ENCODE data around the gene ADAM17. TPM values are rescaled to one million over a fixed set of nuclear protein-coding genes. Genes with fewer than 3 reads are reported as not detected.

The ADAM17 gene
- total RNA-seq, 1 donor from 2014 or later, result 51.7 TPM

- no peak for DNase-seq (ENCODE audit: low spot score)
Observed at GRCh38 chr2:9473308-9473984, 82.2 kb downstream of the ADAM17 start.

GRCh38 chr2:9472511-9472910 lies 83.1 kb downstream of the ADAM17 start:
- no peak for DNase-seq (ENCODE audit: low spot score)

GRCh38 chr2:9471206-9471605 lies 84.4 kb downstream of the ADAM17 start:
- DNase-seq (ENCODE audit: low spot score), result no peak

- no peak for DNase-seq (ENCODE audit: low spot score)
Observed at GRCh38 chr2:9467687-9468086, 87.9 kb downstream of the ADAM17 start.

- DNase-seq (ENCODE audit: low spot score), result no peak
Observed at GRCh38 chr2:9466147-9466683, 89.4 kb downstream of the ADAM17 start.

GRCh38 chr2:9465170-9465569 lies 90.5 kb downstream of the ADAM17 start:
- no peak for DNase-seq (ENCODE audit: low spot score)

GRCh38 chr2:9463698-9464034 lies 92.0 kb downstream of the ADAM17 start:
- no peak for DNase-seq (ENCODE audit: low spot score)

- no peak for DNase-seq (ENCODE audit: low spot score)
Observed at GRCh38 chr2:9462886-9463697, 92.5 kb downstream of the ADAM17 start.

- DNase-seq (ENCODE audit: low spot score), result no peak
Observed at GRCh38 chr2:9462313-9462712, 93.3 kb downstream of the ADAM17 start.

- DNase-seq (ENCODE audit: low spot score), result no peak
Observed at GRCh38 chr2:9461079-9461478, 94.6 kb downstream of the ADAM17 start.

GRCh38 chr2:9460441-9461017 lies 95.1 kb downstream of the ADAM17 start:
- DNase-seq (ENCODE audit: low spot score), result no peak

- no peak for DNase-seq (ENCODE audit: low spot score)
Observed at GRCh38 chr2:9451231-9451630, 104.4 kb downstream of the ADAM17 start.

GRCh38 chr2:9445089-9445488 lies 110.5 kb downstream of the ADAM17 start:
- DNase-seq (ENCODE audit: low spot score), result no peak

- no peak for DNase-seq (ENCODE audit: low spot score)
Observed at GRCh38 chr2:9443526-9443925, 112.1 kb downstream of the ADAM17 start.

- DNase-seq (ENCODE audit: low spot score), result no peak
Observed at GRCh38 chr2:9441556-9441955, 114.1 kb downstream of the ADAM17 start.

GRCh38 chr2:9440058-9440727 lies 115.4 kb downstream of the ADAM17 start:
- no peak for DNase-seq (ENCODE audit: low spot score)

GRCh38 chr2:9439536-9439935 lies 116.1 kb downstream of the ADAM17 start:
- DNase-seq (ENCODE audit: low spot score), result no peak
